ENCODE data around the gene ANKH. TPM values are rescaled to one million over a fixed set of nuclear protein-coding genes. Genes with fewer than 3 reads are reported as not detected.

The ANKH gene
- total RNA-seq, 1 experiment from 2014 or later, result 16.9 TPM

- no peak for TF ChIP-seq CTCF (IDR thresholded peaks at IDR 0.05)
- TF ChIP-seq HMGA2 (CRISPR knock-in tag; IDR thresholded peaks at IDR 0.05), result no peak
- TF ChIP-seq SMAD4 (CRISPR knock-in tag; IDR thresholded peaks at IDR 0.05), result no peak
- TF ChIP-seq NR2C2 (CRISPR knock-in tag; IDR thresholded peaks at IDR 0.05), result no peak
Measured at GRCh38 chr5:14908172-14908571, 36.6 kb upstream of the ANKH start (continued).

DNA sequence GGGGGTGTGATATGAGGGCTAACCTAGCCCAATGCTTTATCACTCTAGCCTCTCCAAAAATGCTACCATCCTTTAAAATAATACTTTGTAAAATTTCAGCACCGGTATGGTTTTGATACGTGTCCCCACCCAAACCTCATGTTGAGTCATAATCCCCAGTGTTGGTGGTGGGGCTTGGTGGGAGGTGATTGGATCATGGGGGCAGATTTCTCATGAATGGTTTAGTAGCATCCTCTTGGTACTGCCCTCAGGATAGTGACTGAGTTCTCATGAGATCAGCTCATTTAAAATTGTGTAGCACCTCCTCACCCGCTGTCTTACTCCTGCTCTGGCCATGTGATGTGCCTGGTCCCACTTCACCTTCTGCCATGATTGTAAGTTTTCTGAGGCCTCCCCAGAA, 35.0 kb upstream of the ANKH start:
- CTCF ChIA-PET, result interaction anchor here (0.6 kb wide), 1 partner anchor 64 kb away, joined by 3 read pairs; no protein-coding TSS in a partner anchor
- H3K27ac Mint-ChIP-seq, result no peak overlapping the region
- no peaks in the 10 kb centered on the region for H3K9me3 Mint-ChIP-seq

GRCh38 chr5:14902826-14903560, 31.4 kb upstream of the ANKH start:
- POLR2A ChIA-PET, result no interaction called here
- Mint-ChIP-seq H3K4me1 (no peaks in the 10 kb centered on the region), H3K9me3 (no peaks in the 10 kb centered on the region), H3K27ac (no peak overlapping the region), H3K4me3 (no peak overlapping the region), H3K36me3 (no peaks in the 10 kb centered on the region), H3K27me3 (ENCODE audit: low read depth) (no peaks in the 10 kb centered on the region)
- no peak for DNase-seq (ENCODE audit: low spot score)
- no peak for ATAC-seq
- CTCF ChIA-PET, result no interaction called here
- no peak for TF ChIP-seq ZNF263 (CRISPR knock-in tag; IDR thresholded peaks at IDR 0.05; ENCODE audit: low read depth)
- TF ChIP-seq ZNF423 (CRISPR knock-in tag; IDR thresholded peaks at IDR 0.05), result no peak
- TF ChIP-seq FOXP1 (CRISPR knock-in tag; IDR thresholded peaks at IDR 0.05; ENCODE audit: borderline replicate concordance), result no peak
- TF ChIP-seq PREB (CRISPR knock-in tag; IDR thresholded peaks at IDR 0.05; ENCODE audit: borderline replicate concordance), result no peak
- no peak for TF ChIP-seq MYBL2 (CRISPR knock-in tag; IDR thresholded peaks at IDR 0.05)
- no peak for TF ChIP-seq MXD4 (CRISPR knock-in tag; IDR thresholded peaks at IDR 0.05; ENCODE audit: borderline replicate concordance)
- TF ChIP-seq EMX1 (CRISPR knock-in tag; IDR thresholded peaks at IDR 0.05), result no peak

More for the DNA sequence above, 35.0 kb upstream of the ANKH start:
- H3K4me1 Mint-ChIP-seq, result no peaks in the 10 kb centered on the region
- no peak overlapping the region for H3K4me3 Mint-ChIP-seq
- no peaks in the 10 kb centered on the region for H3K36me3 Mint-ChIP-seq
- no peaks in the 10 kb centered on the region for H3K27me3 Mint-ChIP-seq (ENCODE audit: low read depth)
- DNase-seq (ENCODE audit: low spot score), result no peak
- POLR2A ChIA-PET, result no interaction called here
- TF ChIP-seq CTCF (IDR thresholded peaks at IDR 0.05) (no peak), ZNF416 (CRISPR knock-in tag; IDR thresholded peaks at IDR 0.05) (no peak), PREB (CRISPR knock-in tag; IDR thresholded peaks at IDR 0.05; ENCODE audit: borderline replicate concordance) (no peak), ETV6 (CRISPR knock-in tag; IDR thresholded peaks at IDR 0.05) (no peak), SP1 (CRISPR knock-in tag; conservative IDR thresholded peaks at IDR 0.05) (no peak), OVOL2 (CRISPR knock-in tag; IDR thresholded peaks at IDR 0.05; ENCODE audit: borderline replicate concordance) (no peak), ZNF121 (CRISPR knock-in tag; IDR thresholded peaks at IDR 0.05) (no peak), ZNF232 (CRISPR knock-in tag; IDR thresholded peaks at IDR 0.05) (no peak), ZNF263 (CRISPR knock-in tag; IDR thresholded peaks at IDR 0.05; ENCODE audit: low read depth) (no peak), ESRRA (CRISPR knock-in tag; IDR thresholded peaks at IDR 0.05; ENCODE audit: borderline replicate concordance) (no peak), FOXP1 (CRISPR knock-in tag; IDR thresholded peaks at IDR 0.05; ENCODE audit: borderline replicate concordance) (no peak), TEAD1 (CRISPR knock-in tag; IDR thresholded peaks at IDR 0.05) (no peak), ZNF512 (CRISPR knock-in tag; IDR thresholded peaks at IDR 0.05; ENCODE audit: borderline replicate concordance) (no peak)
- no peak for ATAC-seq
